Activated T-cell treated with anti-CD3 and anti-CD28 coated beads, Interleukin-2, amount 50 U/mL, for 48 hours (primary cell): ENCODE measurements around the gene KAZN.

ENCODE experiments used
- DNase-seq, 2 experiments: peaks; one replicate each; pipeline ENCODE4 v3.0.0-alpha.2; 2020

Gene KAZN

DNA sequence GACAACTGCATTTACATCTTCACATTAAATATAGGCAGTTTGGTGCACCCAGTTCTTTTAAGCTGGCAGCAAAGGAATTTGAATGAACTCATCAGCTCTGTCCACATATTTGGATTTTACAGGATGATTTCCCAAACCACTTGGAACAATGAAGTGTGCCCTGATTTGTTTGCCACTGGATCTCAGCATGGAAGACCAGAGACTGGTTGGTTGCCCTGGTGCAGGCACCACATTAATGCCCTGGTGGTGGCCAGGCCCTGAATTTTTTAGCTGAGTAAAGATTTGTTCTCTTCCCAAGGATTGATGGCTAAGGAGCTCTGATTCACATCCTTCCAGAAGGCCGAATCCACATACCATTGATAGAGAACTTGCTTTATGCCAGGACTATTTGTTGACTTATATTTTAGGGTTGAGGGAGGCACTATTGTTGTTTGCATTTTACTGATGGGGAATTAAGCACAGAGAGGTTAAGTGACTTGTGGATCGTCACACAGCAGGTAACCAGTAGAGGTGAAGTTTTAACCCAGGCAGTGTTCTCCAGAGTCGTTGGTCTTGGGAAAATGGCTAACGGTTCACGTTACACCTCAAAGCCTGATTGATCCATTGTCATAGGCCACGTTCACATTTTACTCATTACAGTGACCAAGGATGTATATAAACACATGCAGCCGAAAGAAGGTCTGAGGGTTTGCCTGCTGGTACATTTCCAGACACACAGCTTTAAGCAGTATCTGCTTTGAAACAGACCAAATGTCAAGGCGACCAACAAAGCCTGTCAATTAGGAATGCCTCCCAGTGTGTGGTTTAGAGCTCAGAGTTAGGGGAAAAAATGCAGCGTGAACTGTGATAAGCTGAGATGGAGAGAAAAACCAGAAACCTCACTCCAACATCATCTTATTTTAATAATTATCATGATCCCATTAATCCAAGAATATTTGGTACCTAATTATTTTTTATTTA lies 50.7 kb downstream of the KAZN start:
- DNase-seq: no peak

DNA sequence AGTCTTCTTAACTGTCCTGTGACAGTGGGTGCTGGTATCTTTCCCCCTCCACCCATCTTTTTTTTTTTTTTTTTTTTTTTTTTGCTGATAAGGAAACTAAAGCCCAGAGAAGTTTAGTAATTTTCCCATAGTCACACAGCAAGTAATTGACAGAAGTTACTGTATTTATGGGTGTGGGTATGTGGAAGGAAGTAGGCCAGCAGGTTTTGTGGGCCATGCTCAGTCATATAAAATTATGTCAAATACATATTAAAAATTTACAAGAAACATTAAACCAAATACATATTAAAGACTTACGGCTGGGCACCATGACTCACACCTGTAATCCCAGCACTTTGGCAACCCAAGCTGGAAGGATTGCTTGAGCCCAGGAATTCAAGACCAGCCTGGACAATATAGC lies 51.5 kb downstream of the KAZN start:
- DNase-seq: no peak

DNA sequence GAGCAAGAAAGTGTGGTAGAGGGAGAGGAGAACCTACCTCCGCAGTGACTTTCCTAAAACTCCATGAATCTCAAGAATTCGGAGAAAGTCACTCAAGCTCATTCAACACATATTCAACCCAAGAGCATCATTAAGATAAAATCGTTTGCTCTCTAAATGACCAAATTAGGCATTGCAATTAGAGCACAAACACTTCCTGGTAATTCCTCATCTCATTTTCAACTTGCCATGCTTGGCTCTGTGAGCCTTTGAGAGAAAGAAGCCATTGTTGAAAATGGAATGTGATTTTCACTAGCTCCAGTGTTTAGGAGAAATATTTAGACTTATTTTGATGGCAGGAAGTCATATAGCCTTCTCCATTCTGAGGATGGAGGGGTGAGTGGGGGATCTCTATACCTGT lies 52.5 kb downstream of the KAZN start:
- no peak for DNase-seq

DNA sequence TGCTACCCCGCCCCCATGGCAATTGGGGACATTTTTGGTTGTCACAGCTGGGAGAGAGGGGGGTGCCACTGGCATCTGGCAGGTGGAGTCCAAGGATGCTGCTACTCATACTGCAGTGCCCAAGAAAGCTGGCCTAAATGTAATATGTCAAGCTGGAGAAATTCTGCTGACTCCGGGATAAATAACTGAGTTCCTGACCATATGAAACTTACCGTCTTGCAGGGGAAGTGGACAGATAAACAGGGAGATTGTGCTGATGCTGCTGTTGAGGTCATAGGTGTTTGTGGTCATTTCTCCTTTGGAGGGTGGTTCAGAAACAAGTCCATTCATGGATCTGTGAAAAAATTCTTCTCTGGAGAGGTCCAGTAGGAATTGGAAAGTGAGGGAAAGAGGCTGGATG lies 54.4 kb downstream of the KAZN start:
- no peak for DNase-seq

DNA sequence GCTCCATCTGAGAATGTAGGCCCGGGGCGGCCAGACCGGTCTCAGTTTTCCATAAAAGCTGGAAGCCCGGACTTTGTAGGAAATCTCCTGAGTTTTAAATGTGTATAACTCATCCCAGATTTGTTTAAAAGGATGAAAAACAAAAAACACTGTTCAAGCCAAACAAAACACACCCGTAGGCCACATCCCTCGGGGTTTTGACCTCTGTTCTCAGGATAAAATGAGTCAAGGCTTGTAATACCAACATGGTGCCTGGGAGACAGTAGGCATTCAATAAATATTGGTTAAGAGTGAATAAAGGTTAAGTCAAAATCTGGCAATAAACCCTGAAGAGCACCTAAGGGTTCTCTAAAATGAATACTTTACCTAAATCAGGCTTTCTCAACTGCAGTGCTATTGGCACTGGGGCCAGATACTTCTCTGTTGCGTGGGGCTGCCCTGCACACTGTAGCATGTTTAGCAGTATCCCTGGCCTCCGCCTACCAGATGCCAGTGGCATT lies 55.0 kb downstream of the KAZN start:
- DNase-seq: no peak

DNA sequence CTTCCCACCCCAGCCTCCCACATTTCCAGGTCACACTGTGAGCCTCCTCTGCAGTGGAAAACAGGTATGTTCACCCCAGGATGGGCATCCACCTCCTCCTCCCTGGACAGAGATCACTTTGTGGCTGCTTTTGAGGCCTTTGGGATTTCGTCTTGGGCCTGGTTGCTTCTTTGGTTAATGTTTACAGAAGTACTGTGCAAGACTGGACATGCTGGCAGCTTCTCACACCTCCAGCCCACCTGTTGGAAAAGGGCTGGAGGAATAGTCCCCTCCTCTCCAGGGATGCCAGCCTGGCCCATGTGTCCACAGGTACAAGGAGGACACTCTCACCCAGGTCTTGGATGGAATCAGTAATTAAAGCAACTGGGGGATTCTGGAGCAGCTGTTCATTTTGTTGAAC lies 56.1 kb downstream of the KAZN start:
- DNase-seq: no peak

DNA sequence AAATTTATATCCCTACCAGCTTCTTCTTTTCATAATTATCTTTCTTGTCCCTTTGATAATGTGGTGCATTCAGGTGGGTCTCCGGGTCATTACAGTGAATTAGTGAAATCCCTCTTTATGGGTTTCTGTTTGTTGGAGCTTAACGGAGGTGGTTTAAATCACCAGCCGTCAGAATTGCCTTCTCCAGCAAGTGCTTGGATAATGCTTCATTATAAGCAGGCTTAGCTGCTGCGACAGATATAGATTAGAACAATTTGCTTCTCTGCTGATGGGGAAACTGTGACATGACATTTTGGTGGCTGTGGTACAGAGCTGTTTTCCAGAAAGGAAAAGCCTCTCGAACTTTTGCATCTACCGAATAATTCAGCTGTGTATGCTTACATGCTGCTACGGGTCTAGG lies 56.9 kb downstream of the KAZN start:
- DNase-seq: no peak

DNA sequence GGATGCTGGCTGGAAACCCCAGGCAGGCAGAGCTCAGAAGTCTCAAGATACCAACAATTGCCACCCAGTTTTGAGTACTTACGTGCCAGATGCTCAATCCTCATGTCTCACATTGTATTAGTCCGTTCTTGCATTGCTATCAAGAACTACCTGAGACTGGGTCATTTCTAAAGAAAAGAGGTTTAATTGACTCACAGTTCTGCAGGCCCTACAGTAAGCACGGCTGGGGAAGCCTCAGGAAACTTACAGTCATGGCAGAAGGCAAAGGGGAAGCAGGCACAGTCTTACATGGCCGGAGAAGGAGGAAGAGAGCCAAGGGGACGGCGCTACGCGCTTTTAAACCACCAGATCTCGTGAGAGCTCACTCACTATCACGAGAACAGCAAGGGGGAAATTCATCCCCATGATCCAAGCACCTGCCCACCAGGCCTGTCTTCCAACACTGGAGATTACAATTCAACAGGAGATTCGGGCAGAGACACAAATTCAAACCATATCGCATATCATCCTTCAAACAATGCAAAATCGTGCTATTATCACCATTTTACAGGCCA lies 58.0 kb downstream of the KAZN start:
- no peak for DNase-seq

DNA sequence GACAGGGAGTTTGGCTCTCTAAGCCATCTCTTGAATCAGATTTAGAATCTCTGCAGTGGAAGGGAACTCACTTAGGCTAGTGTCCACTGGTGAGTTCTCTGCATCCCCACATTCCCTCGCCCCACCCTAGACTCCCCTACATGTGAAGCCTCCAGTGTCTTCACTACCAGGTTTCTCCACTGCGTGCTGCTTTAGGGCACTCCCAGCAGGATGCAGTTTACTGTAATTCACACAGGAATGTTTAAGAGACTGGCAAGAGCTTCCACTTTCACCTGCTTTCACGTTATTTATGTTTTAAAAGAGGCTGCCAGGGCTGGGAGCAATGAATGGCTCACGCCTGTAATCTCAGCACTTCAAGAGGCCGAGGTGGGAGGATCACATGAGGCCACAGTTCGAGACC lies 60.2 kb downstream of the KAZN start:
- DNase-seq: no peak

DNA sequence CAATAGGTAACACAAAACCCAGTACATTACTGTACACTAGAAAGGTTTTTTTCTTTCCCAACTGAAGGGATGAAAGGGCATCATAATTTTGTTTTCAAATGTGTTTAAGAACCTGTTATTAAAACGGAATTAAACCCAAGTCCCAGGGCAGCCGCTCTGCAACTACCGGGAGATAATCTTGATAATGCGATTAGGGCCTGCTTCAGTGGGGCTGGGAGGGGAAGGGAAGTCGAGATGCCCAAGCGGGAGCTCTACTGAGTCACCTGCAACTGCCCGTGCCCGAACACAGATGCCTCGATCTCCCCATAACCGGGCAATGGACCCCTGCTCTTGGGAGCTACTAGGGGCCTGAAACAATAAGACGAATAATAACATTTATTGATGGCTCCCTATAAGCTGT lies 61.4 kb downstream of the KAZN start:
- no peak for DNase-seq

DNA sequence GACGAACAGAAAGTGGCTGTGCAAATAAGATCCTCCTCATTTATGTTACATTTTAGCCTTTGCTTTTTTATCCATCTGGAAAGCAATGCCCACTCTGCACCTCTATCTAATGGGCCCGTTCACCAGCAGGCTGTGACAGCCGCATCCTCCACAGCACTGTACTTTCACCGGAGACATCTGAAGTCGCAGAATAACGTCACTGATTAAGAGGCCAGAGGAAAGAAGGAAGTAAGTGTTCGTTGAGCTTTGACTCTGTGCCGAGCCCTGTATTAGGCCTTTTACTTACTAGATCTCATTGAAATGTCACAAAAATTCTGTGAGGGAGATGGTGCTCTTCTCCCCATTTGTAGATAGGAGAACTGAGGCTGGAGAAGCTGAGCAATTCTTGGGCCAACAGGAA lies 62.3 kb downstream of the KAZN start:
- DNase-seq: no peak

DNA sequence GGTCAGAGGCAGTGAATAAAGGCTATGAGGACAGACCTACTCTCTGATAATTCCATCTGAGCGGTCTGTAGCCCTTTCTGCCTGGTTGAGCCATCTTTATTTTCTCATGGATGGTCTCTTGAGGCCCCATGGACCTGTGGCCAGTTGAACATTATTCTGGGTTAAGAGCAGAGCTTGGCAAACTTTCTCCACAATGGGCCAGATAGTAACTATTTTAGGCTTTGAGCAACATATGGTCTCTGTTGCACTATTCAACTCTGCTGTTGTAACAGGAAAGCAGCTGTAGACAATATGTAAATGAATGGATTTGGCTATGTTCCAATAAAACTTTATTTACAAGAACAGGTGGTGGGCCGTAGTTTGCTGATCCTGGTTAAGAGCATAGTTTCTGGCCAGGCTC lies 62.7 kb downstream of the KAZN start:
- DNase-seq: no peak

DNA sequence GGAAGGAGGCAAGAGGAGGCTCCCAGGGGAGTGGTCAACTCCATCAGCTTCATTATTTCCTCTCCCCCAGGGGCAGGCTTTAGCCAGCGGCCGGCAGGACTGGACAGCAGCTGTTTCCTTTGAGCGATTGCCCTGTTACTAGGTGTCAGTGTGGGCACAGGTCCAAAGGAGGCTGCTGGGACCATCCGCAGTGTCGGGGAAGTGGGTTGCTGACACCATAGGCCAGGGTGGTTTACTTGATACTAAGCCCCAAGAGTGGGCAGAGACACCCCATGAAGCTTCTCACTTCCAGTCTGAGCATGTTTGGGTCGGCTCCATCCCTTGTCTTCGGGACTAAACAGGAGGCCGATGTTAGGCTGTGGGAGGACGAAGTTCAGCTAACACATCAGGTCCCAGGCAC lies 63.6 kb downstream of the KAZN start:
- no peak for DNase-seq

DNA sequence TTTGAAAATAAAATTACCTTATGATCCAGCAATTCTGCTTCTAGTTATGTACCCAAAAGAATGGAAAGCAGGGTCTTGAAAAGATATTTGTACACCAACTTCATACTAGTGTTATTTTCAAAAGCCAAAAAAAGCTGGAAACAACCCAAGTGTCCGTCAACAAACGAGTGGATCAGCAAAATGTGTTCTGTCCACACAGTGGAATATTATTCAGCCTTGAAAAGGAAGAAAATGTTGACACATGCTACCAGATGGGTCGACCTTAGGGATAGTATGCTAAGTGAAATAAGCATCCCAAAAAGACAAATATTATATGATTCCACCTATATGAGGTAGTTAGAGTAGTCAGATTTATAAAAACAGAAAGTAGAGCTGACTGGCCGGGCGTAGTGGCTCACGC lies 65.3 kb downstream of the KAZN start:
- DNase-seq: no peak

DNA sequence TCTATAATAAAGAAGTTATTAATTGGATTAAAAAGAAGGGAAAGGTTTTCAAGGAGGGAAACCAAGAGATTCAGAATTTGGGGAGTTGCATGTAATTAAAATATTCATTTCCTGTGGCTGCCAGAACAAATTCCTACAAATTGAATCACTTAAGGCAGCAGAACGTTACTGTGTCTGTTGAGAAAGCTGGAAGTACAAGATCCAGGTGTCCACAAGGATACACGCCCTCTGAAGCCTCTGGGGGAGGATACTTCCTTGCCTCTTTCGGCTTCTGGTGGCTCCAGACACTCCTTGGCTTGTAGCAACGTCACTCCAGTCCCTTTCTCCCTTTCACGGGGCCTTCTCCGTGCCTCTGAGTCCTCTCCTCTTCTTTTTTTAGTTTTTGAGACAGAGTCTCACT lies 67.9 kb downstream of the KAZN start:
- DNase-seq: no peak

DNA sequence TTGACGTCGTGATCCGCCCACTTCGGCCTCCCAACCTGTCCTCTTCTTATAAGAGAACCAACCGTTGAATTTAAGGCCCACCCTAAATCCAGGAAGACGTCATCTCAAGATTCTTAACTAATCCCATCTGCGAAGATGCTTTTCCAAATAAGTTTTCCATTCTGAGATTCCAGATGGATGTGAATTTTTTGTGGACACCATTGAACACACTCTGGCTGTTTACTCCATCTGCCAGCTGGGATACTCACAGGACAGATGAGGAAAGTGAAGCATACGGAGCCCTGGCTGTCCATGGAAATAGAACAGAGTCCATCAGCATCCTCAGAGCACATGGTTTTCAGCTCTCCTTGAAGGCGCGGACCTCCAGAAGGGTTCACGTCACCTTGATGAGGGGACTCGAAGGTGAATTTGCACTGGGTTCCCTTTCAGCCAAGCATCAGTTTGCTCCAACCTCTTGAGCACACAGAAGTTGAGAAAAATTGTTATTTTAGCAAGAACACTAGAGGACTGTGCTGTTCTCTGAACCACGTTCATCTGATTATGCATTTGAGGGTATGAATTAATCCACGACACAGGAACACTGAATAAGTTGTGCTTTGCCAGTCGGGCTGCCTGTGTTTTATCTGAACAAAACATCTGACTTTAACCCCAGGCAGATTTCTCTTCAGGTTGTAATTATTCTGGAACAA lies 68.6 kb downstream of the KAZN start:
- DNase-seq: no peak

DNA sequence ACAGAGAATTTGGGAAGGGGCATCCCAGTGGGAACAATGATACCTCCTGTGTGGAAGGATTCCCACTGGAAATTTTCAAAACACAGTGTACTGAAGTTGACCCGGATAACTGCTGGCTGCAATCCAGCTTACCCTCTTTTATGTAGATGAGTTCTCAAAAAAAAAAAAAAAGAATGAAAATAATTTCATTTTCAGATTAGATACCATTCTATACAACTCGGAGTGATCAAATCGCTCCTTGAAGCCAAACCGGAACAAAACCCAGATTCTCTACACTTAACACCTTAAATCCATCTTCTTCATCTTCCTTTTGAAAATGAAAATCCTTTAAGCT lies 69.1 kb downstream of the KAZN start:
- no peak for DNase-seq

DNA sequence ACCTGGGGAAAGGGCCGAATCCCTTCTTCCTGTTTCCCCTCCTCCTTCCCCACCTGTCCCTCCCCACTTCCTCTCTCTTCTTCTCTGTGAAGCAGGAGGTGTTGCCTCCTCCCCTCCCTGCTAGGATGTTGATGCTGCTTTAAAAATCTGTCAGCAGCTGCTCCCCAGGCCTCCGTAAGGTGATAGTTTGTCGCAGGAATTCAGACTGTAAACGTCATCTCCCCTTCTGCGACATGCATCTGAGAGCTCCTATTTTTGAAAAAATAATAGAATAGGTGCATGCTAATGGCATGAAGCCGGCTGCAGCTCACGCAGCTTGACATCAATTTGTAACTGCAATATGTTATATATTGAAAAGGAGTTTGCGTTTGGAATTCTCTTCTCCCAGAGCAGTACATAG lies 70.1 kb downstream of the KAZN start:
- DNase-seq: no peak

DNA sequence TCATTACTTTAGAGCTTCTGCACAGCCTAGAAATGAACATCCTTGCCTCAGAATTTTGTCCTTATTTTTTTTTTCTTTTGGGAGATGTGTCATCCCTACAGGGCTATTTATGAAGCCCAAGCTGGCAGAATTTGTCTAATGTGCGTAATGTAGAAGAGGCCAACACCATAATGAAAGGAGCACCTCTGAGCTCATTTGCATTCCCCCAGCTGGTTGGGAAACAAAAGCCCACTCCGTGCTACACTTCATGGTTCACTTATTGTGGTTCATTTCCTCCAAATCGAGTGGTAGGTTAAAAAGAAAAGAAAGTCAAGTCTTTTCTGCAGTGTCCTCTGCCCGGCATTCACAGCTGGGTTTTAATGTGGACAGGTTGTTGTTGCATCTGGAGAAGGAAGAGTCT lies 73.5 kb downstream of the KAZN start:
- no peak for DNase-seq

DNA sequence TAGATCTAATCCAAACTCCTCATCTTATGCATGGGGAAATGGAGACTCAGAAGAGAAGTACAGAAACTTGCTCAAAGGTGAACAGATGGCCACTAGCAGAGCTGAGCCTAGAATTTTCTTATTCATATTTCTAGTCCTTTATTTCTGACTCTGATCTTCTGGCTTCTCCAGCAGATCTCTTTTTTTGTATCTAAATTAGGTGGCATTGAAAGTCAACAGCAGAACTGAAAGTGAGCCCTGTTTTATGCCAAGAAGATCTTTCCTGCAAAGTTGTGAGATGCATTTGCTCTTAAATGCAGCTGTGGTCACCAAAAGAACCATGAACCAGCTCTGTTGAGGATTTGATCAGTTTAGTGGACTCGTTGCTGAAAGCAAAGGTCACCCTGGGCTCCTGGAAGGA lies 75.5 kb downstream of the KAZN start:
- no peak for DNase-seq

DNA sequence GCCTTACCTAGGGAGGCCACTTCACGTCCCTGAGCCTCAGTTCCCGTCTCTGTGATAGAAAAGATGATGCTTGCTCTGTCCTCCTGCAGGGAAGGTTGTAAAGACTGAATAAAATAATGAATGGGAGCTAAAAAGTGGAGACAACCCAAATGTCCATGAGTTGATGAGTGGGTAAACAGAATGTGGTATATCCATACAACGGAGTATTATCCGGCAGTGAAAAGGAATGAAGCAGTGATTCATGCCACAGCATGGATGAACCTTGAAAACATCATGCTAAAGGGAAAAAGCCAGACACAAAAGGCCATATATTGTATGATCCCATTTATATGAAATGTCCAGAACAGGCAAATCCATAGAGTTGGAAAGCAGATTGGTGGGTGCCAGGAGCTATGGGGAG lies 77.9 kb downstream of the KAZN start:
- no peak for DNase-seq

DNA sequence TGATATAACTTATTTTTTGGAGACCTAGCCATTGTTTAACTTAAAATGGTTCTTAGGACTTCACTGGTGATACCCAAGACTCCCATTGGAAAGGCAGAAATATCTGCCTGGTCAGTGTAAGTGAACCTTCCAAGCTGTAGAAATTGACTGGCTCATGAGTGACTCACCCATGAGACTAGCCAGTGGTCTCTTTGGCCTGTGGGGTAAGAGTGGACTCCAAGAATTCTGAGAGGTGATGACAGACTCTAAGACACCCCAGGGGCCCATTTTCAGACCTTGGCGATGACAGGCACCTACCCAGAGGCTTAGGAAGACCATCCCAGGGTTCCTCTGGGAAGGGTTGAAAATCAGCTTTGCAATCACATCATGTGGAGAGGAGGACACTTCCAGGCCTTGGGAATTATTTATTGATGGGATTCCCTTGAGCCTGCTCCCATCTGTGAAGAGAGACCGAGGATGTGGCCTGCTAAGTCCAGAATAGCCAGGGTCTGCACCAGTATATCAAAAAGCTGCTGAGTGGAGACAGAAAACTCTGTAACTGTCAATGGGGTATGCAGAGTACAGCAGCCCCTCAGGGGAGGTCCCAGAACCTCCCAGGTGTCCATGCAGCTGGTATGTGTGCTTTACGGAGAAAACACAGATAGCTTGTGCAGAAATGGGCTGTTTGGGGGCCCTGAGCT lies 78.9 kb downstream of the KAZN start:
- DNase-seq: no peak

DNA sequence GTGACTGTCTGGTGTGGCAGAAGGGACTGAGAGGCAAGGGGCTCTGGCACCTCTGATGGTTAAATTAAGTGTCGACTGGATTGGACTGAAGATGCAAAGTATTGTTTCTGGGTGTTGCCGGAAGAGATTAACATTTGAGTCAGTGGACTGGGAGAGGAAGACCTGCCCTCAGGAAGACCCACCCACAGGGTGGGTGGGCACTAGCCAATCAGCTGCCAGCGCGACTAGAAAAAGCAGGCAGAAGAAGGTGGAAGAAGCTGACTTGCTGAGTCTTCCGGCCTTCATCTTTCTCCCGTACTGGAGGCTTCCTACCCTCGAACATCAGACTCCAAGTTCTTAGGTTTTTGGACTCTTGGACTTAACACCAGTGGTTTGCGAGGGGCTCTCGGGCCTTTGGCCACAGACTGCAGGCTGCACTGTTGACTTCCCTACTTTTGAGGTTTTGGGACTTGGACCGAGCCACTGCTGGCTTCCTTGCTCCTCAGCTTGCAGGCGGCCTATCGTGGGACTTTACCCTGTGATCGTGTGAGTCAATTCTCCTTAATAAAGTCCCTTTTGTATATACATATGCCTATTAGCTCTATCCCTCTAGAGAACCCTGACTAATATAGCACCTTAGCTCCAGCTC lies 79.6 kb downstream of the KAZN start:
- no peak for DNase-seq
